ENCODE measurements around the gene GIGYF2.

GIGYF2 gene

GRCh38 chr2:232876161-232876977, 179.2 kb downstream of the GIGYF2 start:
- in situ Hi-C loops (cut with MboI; ENCODE audit: low sequenced_read_pairs): no loop called here

- in situ Hi-C loops (cut with MboI; ENCODE audit: low sequenced_read_pairs): no loop called here
These were observed 179.9 kb downstream of the GIGYF2 start for GRCh38 chr2:232876978-232877441.

- in situ Hi-C loops (cut with MboI; ENCODE audit: low sequenced_read_pairs): no loop called here
These were observed 180.9 kb downstream of the GIGYF2 start for GRCh38 chr2:232877940-232878511.

GRCh38 chr2:232878855-232879617, 181.9 kb downstream of the GIGYF2 start:
- in situ Hi-C loops (cut with MboI; ENCODE audit: low sequenced_read_pairs): no loop called here

GRCh38 chr2:232879618-232880494, 182.7 kb downstream of the GIGYF2 start:
- in situ Hi-C loops (cut with MboI; ENCODE audit: low sequenced_read_pairs): no loop called here

GRCh38 chr2:232880764-232881351, 183.7 kb downstream of the GIGYF2 start:
- in situ Hi-C loops (cut with MboI; ENCODE audit: low sequenced_read_pairs): no loop called here

GRCh38 chr2:232882085-232882484, 185.0 kb downstream of the GIGYF2 start:
- in situ Hi-C loops (cut with MboI; ENCODE audit: low sequenced_read_pairs): no loop called here

GRCh38 chr2:232882505-232883115, 185.5 kb downstream of the GIGYF2 start:
- in situ Hi-C loops (cut with MboI; ENCODE audit: low sequenced_read_pairs): no loop called here

GRCh38 chr2:232883116-232883721, 186.1 kb downstream of the GIGYF2 start:
- in situ Hi-C loops (cut with MboI; ENCODE audit: low sequenced_read_pairs): no loop called here

- in situ Hi-C loops (cut with MboI; ENCODE audit: low sequenced_read_pairs): no loop called here
These were observed 186.9 kb downstream of the GIGYF2 start for GRCh38 chr2:232884001-232884421.

- in situ Hi-C loops (cut with MboI; ENCODE audit: low sequenced_read_pairs): no loop called here
These were observed 187.6 kb downstream of the GIGYF2 start for GRCh38 chr2:232884549-232885263.

GRCh38 chr2:232885264-232885961, 188.3 kb downstream of the GIGYF2 start:
- in situ Hi-C loops (cut with MboI; ENCODE audit: low sequenced_read_pairs): no loop called here

GRCh38 chr2:232886176-232886575, 189.0 kb downstream of the GIGYF2 start:
- in situ Hi-C loops (cut with MboI; ENCODE audit: low sequenced_read_pairs): no loop called here

GRCh38 chr2:232886632-232887031, 189.5 kb downstream of the GIGYF2 start:
- in situ Hi-C loops (cut with MboI; ENCODE audit: low sequenced_read_pairs): no loop called here

- in situ Hi-C loops (cut with MboI; ENCODE audit: low sequenced_read_pairs): no loop called here
These were observed 190.2 kb downstream of the GIGYF2 start for GRCh38 chr2:232887171-232887850.

- in situ Hi-C loops (cut with MboI; ENCODE audit: low sequenced_read_pairs): no loop called here
These were observed 191.1 kb downstream of the GIGYF2 start for GRCh38 chr2:232888099-232888836.
